A673 (cell line): Measurements from ENCODE around the gene MAP9. TPM values are rescaled to one million over a fixed set of nuclear protein-coding genes. Genes with fewer than 3 reads are reported as not detected.
A peak's percentile ranks its signal among the peaks of the same experiment; 100 is the strongest.

Experiments
- BruUV-seq: library from RNA; stranded (reverse); fragments of 400-500 nt; replicated peaks from 2 replicates; lab custom pipeline; 2021; lab: Mats Ljungman, UMichigan
- CTCF ChIA-PET: fragments of 300-600 bp; sonication (Branson Sonifier 250); formaldehyde crosslinking; loops from one replicate; lab custom pipeline; 2022; ENCODE audit warnings: antibody characterized with exemption; lab: Charles Lee
- POLR2A ChIA-PET: fragments of 300-600 bp; sonication (Branson Sonifier 250); formaldehyde crosslinking; loops from one replicate; lab custom pipeline; 2022; ENCODE audit warnings: antibody characterized with exemption; ENCODE audit not compliant: low non-redundant PET; lab: Charles Lee
- DNase-seq: peaks from one replicate; pipeline ENCODE4 v3.0.0-alpha.2; 2015; ENCODE audit warnings: low spot score
- H3K27ac ChIP-seq: fragments of 200-600 bp; sonication (generic); 2 replicates; pipeline ENCODE4 v1.5.1; 2016; ENCODE audit warnings: mixed run types, low read depth, mild to moderate bottlenecking, mixed read lengths, antibody characterized with exemption, low read length; ENCODE audit not compliant: poor library complexity, severe bottlenecking
- H3K27me3 ChIP-seq: fragments of 200-600 bp; sonication (generic); replicated peaks from 2 replicates; pipeline ENCODE4 v1.6.1; 2017; ENCODE audit warnings: mixed run types, low read depth, mild to moderate bottlenecking, mixed read lengths, antibody characterized with exemption, low read length; ENCODE audit not compliant: insufficient read depth, poor library complexity
- H3K36me3 ChIP-seq: fragments of 200-600 bp; sonication (generic); 2 replicates; pipeline ENCODE4 v1.6.1; 2016; ENCODE audit warnings: mixed run types, mild to moderate bottlenecking, mixed read lengths, antibody characterized with exemption, low read length; ENCODE audit not compliant: insufficient read depth, poor library complexity, severe bottlenecking
- H3K4me1 ChIP-seq: fragments of 200-600 bp; sonication (generic); 2 replicates; pipeline ENCODE4 v1.6.1; 2017; ENCODE audit warnings: mixed run types, mild to moderate bottlenecking, mixed read lengths, antibody characterized with exemption, low read length; ENCODE audit not compliant: insufficient read depth, poor library complexity, severe bottlenecking
- H3K4me3 ChIP-seq: fragments of 200-600 bp; sonication (generic); 2 replicates; pipeline ENCODE4 v1.5.1; 2016; ENCODE audit warnings: low read depth, mixed run types, mild to moderate bottlenecking, mixed read lengths, low read length; ENCODE audit not compliant: poor library complexity, severe bottlenecking
- H3K9me3 ChIP-seq: fragments of 200-600 bp; sonication (generic); 2 replicates; pipeline ENCODE4 v1.6.1; 2016; ENCODE audit warnings: mixed run types, low read depth, mild to moderate bottlenecking, mixed read lengths, antibody characterized with exemption, low read length; ENCODE audit not compliant: poor library complexity, severe bottlenecking
- EZH2 ChIP-seq: fragments of 200-600 bp; sonication (generic); IDR thresholded peaks from 2 replicates; pipeline ENCODE4 v1.6.1; 2017; ENCODE audit warnings: borderline replicate concordance, low read depth, mild to moderate bottlenecking, mixed read lengths, antibody characterized with exemption, low read length; ENCODE audit not compliant: poor library complexity, severe bottlenecking
- intact Hi-C: fragments of 100-400 bp; cut with micrococcal nuclease; formaldehyde crosslinking; loops from one replicate; pipeline ENCODE4 v1.10.0; 2022; ENCODE audit not compliant: unreplicated experiment
- total RNA-seq: library from RNA; stranded (reverse); gene quantifications from 2 replicates; pipeline ENCODE4 v1.2.3, GENCODE V29; 2021
- TF ChIP-seq, protein P1 (sequence below): fragments of 300-800, 200-600 bp; sonication (generic); conservative IDR thresholded peaks from 2 replicates; pipeline ENCODE4 v1.5.1; 2017; ENCODE audit warnings: low read depth, mild to moderate bottlenecking, antibody characterized with exemption, low read length, moderate library complexity, mixed read lengths

MAP9 gene
- total RNA-seq, 1 experiment from 2014 or later: 13.7 TPM

DNA sequence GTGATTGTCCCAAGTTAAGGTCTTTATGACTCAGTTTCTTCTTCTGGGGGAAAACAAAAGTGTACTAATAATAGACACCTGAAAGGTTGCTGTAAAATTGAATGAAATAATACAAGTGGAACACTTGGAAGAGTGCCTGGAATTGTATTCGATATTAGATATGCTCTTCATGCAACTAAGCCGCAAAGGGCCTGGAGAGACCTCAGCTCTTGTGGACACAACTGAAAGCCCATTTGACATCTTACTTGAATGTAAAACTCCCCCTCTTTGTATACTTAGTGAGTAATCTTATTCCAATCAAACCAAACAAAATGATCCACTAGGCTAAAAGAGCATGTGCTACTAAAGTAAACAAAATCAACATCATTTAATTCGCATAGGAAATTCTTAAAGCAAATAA is 511 bp upstream of the MAP9 start:
- Histone ChIP-seq H3K27ac (no peak overlapping the region), H3K4me3 (peak overlapping the region; percentile 76), H3K36me3 (no peaks in the 10 kb centered on the region), H3K9me3 (no peaks in the 10 kb centered on the region), H3K4me1 (no peaks in the 10 kb centered on the region), H3K27me3 (no peaks in the 10 kb centered on the region)
- no peak for DNase-seq
- TF ChIP-seq, protein P1, sequence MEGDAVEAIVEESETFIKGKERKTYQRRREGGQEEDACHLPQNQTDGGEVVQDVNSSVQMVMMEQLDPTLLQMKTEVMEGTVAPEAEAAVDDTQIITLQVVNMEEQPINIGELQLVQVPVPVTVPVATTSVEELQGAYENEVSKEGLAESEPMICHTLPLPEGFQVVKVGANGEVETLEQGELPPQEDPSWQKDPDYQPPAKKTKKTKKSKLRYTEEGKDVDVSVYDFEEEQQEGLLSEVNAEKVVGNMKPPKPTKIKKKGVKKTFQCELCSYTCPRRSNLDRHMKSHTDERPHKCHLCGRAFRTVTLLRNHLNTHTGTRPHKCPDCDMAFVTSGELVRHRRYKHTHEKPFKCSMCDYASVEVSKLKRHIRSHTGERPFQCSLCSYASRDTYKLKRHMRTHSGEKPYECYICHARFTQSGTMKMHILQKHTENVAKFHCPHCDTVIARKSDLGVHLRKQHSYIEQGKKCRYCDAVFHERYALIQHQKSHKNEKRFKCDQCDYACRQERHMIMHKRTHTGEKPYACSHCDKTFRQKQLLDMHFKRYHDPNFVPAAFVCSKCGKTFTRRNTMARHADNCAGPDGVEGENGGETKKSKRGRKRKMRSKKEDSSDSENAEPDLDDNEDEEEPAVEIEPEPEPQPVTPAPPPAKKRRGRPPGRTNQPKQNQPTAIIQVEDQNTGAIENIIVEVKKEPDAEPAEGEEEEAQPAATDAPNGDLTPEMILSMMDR: no peak
- no peak for TF ChIP-seq EZH2
- intact Hi-C loops: loop anchor here (10.0 kb wide), 1 partner anchor 742 kb away; no protein-coding TSS in a partner anchor
- BruUV-seq: no TSS peak
- ChIA-PET POLR2A (no interaction called here), CTCF (no interaction called here)

- CTCF ChIA-PET: interaction anchor here (0.7 kb wide), 1 partner anchor 523 kb away, joined by 5 read pairs; no protein-coding TSS in a partner anchor
- TF ChIP-seq, protein P1: peak; percentile 66
- no peak for TF ChIP-seq EZH2
- BruUV-seq: no TSS peak
- H3K27ac ChIP-seq: no peak overlapping the region
- intact Hi-C loops: loop anchor here (1.0 to 10.0 kb wide), 5 partner anchors 389 to 814 kb away; no protein-coding TSS in a partner anchor
- H3K4me1 ChIP-seq: no peaks in the 10 kb centered on the region
- no peaks in the 10 kb centered on the region for H3K9me3 ChIP-seq
- H3K36me3 ChIP-seq: no peaks in the 10 kb centered on the region
- no peak overlapping the region for H3K4me3 ChIP-seq
- POLR2A ChIA-PET: no interaction called here
- DNase-seq: peak; percentile 44
- no peaks in the 10 kb centered on the region for H3K27me3 ChIP-seq
Measured at GRCh38 chr4:155371432-155372043, 5.2 kb downstream of the MAP9 start.

GRCh38 chr4:155367608-155368007 is 9.2 kb downstream of the MAP9 start:
- Histone ChIP-seq H3K36me3 (no peaks in the 10 kb centered on the region), H3K4me3 (no peak overlapping the region), H3K9me3 (no peaks in the 10 kb centered on the region), H3K27me3 (no peaks in the 10 kb centered on the region), H3K27ac (no peak overlapping the region), H3K4me1 (no peaks in the 10 kb centered on the region)
- ChIA-PET CTCF (no interaction called here), POLR2A (no interaction called here)
- DNase-seq: no peak
- no peak for TF ChIP-seq EZH2
- TF ChIP-seq, protein P1: no peak
- no TSS peak for BruUV-seq
- intact Hi-C loops: no loop called here
